AG08395 (cell line): Measurements from ENCODE around the gene ZHX3.
A peak's percentile ranks its signal among the peaks of the same experiment; 100 is the strongest.
"Not testable (repeated sequence)": the region's sequence is repeated elsewhere in the genome, so short reads cannot be mapped to it uniquely, and the experiment has no call there.

Experiments used
- DNase-seq: peaks from one replicate; pipeline ENCODE4 v3.0.0; 2012; ENCODE audit warnings: mixed read lengths, low spot score

ZHX3 gene

GRCh38 chr20:41330941-41331340, 13.4 kb upstream of the ZHX3 start:
- DNase-seq, result no peak

GRCh38 chr20:41330343-41330720, 12.8 kb upstream of the ZHX3 start:
- no peak for DNase-seq

DNA sequence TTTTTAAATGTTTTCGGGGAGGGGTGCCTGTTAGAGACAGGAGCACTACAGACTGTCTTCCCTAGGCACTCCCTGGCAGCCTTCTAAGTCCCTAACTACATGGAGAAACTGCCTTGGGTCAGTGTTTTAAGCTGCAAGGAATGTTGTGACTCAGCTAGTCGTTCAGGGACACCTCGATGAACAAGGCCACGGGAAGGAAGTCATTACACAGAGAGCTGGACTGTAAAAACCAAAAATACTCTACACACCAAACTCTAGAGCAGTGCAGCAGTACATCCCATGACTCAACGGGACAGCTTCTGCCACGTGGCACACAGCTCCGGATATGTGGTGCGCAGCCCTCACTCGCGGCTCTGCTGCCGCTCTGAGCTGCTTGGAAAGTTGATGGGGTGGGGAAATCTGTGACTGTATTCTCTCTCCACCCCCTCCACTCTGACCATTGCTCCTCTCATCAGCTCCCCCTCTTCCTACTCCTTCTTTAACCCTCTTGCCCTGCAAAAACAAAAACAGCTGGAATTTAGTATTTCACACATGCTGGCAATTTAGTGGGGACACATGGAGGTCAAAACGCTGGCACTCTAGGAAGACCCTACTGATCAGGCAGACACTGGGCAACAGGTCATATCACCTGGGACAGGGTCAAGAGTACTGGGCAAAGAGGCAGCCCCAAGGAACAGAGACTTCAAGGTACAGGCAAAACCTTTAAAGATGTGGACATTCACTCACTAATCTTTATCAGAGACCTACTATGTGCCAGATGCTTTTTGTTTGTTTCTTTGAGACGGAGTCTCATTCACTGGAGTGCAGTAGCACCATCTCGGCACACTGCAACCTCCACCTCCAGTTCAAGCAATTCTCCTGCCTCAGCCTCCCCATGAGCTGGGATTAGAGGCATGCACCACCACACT, 12.2 kb upstream of the ZHX3 start:
- peak; percentile 95 for DNase-seq

GRCh38 chr20:41327178-41327577, 9.6 kb upstream of the ZHX3 start:
- no peak for DNase-seq

DNA sequence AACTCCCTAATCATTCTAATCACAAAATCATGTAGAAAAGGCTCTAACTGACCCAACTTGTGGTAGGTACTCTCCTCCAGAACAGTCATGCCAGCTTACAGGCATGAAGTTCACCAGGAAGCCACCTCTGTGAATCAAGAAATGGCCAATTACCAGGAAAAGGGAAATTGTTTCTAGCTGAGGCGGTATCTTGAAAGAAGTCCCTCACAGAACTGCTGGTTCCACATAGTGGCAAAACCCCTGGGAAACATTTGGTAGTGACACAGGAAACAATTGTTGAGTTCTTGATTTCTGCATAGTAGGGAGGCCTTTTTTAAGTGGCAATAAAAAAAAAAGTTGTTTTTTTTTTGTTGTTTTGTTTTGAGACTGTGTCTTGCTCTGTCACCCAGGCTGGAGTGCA, 3.4 kb upstream of the ZHX3 start:
- no peak for DNase-seq

GRCh38 chr20:41320441-41320840, 2.9 kb upstream of the ZHX3 start:
- no peak for DNase-seq

- no peak for DNase-seq
Measured at GRCh38 chr20:41318271-41318649, 729 bp upstream of the ZHX3 start.

- DNase-seq, result peak; percentile 81
Measured at GRCh38 chr20:41316602-41317545, 657 bp downstream of the ZHX3 start.

GRCh38 chr20:41316051-41316450, 1.5 kb downstream of the ZHX3 start:
- DNase-seq, result no peak

- no peak for DNase-seq
Measured at GRCh38 chr20:41314386-41314785, 3.1 kb downstream of the ZHX3 start.

GRCh38 chr20:41312009-41312408, 5.5 kb downstream of the ZHX3 start:
- not testable (repeated sequence) for DNase-seq

DNA sequence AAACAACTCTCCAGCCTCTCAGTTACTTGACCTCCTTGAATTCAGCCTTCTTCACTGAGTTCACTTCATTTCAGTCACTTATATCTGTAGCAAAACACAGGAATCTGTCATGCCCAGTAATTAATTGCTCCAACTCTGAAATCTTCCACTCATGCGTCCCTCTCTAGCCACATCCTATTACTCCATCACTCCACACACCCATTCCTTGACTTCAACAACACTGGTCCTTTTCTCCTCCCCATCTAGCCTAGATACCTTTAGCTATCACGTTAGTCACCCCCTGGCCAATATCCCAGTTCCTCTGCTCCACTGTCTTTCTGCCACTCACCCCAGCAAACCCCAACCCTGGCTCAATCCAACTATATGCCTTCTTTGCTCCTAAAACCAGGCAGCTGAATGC, 7.7 kb downstream of the ZHX3 start:
- peak; percentile 76 for DNase-seq

- peak; percentile 26 for DNase-seq
Measured at GRCh38 chr20:41308726-41309413, 8.7 kb downstream of the ZHX3 start.

GRCh38 chr20:41308290-41308711, 9.2 kb downstream of the ZHX3 start:
- DNase-seq, result peak; percentile 61

GRCh38 chr20:41307021-41307420, 10.5 kb downstream of the ZHX3 start:
- DNase-seq, result no peak

GRCh38 chr20:41306061-41306727, 11.3 kb downstream of the ZHX3 start:
- no peak for DNase-seq

- DNase-seq, result no peak
Measured at GRCh38 chr20:41304424-41305079, 13.0 kb downstream of the ZHX3 start.

DNA sequence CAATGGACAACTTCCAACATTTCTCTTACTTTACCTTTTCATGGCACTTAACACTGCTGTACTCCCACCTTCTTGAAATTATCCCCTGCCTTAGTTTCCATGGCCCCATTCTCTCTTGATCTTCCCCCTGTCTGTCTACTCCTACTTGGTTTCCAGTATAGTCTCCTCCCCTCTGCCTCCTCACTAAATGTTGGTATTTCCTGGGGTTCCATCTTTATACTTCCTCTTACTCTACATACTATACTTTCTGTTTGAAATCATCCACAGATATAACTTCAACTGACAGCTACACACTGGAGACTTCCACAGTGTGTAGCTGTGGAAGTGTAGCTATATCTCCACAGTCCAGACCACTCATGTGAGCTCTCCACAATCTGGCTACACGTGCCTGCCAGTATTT, 13.5 kb downstream of the ZHX3 start:
- no peak for DNase-seq

GRCh38 chr20:41300886-41301285, 16.6 kb downstream of the ZHX3 start:
- no peak for DNase-seq

DNA sequence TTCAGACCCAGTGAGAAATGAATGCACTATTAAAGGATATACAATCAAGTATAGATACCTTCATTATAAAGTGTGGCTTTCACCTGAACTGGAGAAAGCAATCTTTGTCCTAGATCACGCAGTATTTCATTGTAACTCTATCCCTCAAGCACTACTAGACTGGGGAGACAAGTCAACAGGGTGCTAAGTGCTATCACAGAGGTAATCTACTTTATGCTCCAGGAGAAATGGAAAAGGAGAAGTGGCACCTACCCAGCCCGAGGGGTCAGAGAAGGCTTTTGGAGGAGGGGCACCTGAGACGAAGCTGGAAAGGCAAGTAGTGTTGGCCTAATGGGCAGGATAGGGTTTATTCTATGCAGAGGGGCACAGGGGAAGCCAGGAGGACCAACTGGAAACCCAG, 17.1 kb downstream of the ZHX3 start:
- no peak for DNase-seq

- DNase-seq, result peak; percentile 36
Measured at GRCh38 chr20:41299899-41300298, 17.6 kb downstream of the ZHX3 start.
